IPS-18c (cell line): ENCODE results near the gene WEE2.

Experiments used
- H3K4me3 ChIP-seq: 2 replicates; pipeline ENCODE4 v1.7.0; 2013; ENCODE audit warnings: low read depth, mild to moderate bottlenecking, low read length, moderate library complexity; ENCODE audit not compliant: insufficient read depth
- H3K9me3 ChIP-seq: one replicate; pipeline ENCODE4 v1.6.1; 2013; ENCODE audit warnings: mild to moderate bottlenecking, low read length, moderate library complexity; ENCODE audit not compliant: control insufficient read depth, insufficient read depth

The WEE2 gene

DNA sequence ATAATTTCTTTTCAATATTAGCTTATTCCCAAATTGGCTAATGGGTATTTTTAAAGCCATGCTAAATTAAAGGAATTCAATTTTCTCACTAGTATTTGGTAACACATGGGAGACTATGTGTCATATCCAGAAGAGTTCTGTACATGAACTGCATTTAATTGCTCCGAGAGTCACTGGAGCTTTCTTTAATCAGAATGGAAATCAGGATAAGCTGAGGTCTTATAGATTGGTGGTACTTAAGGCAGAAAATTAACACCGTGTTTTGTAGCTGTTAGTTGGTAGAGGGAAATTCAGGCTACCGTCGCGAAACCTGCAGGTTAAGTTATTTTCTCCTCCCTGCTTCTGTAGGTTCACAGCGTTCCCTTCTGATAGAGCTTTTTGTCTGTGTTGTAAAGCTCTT is at the start of gene WEE2:
Gene WEE2, plus strand, starts transcription at position 3 of the 400 bp plus-strand sequence. CDS start 406 bp downstream, outside the sequence.
- H3K4me3 ChIP-seq, result no peak within 1 kb of the TSS

GRCh38 chr7:141659501-141659900 is 48.7 kb upstream of the WEE2 start:
- H3K9me3 ChIP-seq, result no peaks in the 10 kb centered on the region
- no peak overlapping the region for H3K4me3 ChIP-seq

More for the DNA sequence above, at the start of gene WEE2:
- H3K9me3 ChIP-seq, result no peaks in the 10 kb centered on the region

GRCh38 chr7:141660259-141660658 is 47.9 kb upstream of the WEE2 start:
- H3K4me3 ChIP-seq, result no peak overlapping the region
- H3K9me3 ChIP-seq, result no peaks in the 10 kb centered on the region

GRCh38 chr7:141663081-141663849 is 44.9 kb upstream of the WEE2 start:
- Histone ChIP-seq H3K4me3 (no peak overlapping the region), H3K9me3 (no peaks in the 10 kb centered on the region)

DNA sequence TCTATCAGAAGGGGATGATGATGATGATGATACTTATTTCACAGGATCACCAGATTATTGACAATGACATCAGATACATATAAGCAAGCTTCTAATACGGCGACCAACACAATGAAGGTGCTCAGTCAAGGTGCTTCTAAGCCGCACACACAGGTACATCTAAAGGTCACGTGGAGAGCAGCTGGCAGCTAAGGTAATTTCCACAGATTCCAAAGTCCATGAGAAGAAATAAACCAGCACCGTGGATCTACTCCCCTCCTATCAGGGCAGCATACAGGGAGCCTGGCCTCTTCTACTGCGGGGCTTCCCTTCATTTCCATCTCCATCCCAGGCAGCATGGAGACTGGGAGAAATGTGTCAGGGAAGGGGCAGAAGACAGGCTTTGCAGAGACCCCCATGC is 43.7 kb upstream of the WEE2 start:
- H3K9me3 ChIP-seq, result no peaks in the 10 kb centered on the region
- no peak overlapping the region for H3K4me3 ChIP-seq

DNA sequence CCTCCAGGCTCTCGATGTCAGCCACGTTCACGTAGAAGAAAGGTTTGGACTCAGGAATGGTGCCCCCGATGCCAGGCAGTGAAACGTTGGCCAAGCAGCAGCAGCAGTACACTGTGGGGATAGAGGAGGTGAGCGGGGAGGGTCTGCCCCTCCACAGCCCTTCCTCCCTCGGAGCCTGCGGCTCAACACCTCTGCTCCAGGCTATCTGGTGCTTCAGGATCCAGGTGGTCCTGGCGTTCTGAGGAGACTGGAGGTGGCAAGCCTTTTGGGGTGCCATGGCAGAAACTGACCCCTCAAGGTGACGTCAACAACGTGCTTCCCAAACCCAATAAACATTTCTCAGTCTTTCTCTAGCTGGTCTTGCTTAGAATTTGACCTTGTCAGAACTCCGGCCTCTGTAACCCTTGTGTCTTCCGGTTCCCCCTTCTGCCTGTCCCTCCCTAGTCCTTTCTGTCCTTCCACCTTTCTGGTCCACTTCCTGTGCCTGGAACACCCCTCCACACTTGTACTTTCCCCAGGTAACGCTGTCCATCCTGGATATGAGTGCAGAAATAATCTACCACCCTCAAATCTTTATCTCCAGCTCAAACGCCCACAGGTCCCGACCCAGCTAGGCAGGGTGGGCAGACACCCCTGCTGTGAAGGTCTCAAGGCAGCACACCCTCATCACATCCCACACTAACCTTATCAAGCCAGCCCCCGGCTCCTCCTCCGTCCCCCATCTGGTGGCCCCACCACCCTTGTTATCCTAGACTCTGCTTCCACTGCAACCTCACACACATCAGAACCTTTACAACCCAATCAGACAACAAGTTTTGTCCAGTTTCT is 42.7 kb upstream of the WEE2 start:
- H3K4me3 ChIP-seq, result no peak overlapping the region
- H3K9me3 ChIP-seq, result no peaks in the 10 kb centered on the region

DNA sequence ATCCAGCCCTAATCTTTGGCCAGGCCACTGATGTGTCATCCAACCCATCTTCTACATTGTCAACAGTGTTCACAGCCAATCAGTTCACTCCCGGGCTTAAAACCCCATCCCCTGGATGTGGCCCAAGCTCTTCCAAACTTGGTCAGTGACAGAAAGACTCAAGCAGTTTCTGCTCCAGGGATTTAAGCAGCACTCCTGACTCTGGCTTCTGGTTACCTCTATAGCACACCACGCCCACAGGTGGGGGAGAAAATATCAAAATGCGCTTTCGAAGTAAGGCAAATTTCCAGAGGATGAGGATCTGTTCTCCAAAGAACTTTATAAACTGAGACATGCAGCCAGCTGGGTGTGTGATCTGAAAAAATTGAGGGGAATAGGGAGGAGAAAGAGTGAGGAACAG is 42.1 kb upstream of the WEE2 start:
- no peak overlapping the region for H3K4me3 ChIP-seq
- no peaks in the 10 kb centered on the region for H3K9me3 ChIP-seq

DNA sequence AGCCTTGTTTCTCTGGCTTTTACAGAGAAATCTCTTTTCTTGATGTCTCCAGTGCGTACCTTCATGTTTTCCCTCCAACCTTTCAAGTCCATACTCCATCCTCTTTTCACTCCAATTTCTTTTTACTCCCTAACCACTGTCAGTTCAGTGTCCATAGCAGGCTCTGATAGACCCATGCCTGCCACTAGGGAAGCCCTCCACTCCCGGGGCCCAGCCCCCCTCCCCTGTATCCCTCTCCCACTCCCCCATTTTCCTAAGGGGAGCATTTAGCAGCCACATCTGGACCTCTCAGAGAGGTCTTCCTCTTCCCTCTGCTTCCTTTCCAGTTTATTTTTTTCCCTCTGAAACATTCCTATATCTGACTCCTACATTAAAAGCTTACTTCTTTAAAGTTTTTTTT is 39.3 kb upstream of the WEE2 start:
- Histone ChIP-seq H3K4me3 (no peak overlapping the region), H3K9me3 (peaks cover 2% of the 10 kb centered on the region)

GRCh38 chr7:141671705-141672496 is 36.3 kb upstream of the WEE2 start:
- Histone ChIP-seq H3K9me3 (peaks cover 2% of the 10 kb centered on the region), H3K4me3 (no peak overlapping the region)

GRCh38 chr7:141673346-141673745 is 34.8 kb upstream of the WEE2 start:
- H3K9me3 ChIP-seq, result peaks cover 2% of the 10 kb centered on the region
- H3K4me3 ChIP-seq, result no peak overlapping the region

- Histone ChIP-seq H3K4me3 (no peak overlapping the region), H3K9me3 (peaks cover 2% of the 10 kb centered on the region)
Observed at GRCh38 chr7:141674171-141674671, 33.9 kb upstream of the WEE2 start.

DNA sequence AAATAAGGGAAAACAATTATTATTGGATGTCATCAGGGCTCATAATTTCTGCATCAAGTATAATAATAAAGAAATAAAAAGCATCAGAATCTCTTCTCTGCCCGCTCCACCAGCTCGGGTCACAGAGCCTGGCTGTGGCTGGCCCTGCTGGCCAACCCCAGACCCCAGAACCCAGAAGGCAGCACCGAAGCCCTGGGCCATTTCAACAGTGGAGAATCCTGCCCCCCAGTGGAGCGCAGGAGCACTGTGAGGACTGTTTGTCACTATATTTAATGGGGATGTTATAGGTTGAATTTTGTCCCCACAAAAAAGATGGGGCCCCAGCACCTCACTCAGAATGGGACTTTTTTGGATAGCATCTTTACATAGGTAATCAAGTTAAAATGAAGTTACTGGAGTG is 33.5 kb upstream of the WEE2 start:
- H3K9me3 ChIP-seq, result peaks cover 2% of the 10 kb centered on the region
- no peak overlapping the region for H3K4me3 ChIP-seq

DNA sequence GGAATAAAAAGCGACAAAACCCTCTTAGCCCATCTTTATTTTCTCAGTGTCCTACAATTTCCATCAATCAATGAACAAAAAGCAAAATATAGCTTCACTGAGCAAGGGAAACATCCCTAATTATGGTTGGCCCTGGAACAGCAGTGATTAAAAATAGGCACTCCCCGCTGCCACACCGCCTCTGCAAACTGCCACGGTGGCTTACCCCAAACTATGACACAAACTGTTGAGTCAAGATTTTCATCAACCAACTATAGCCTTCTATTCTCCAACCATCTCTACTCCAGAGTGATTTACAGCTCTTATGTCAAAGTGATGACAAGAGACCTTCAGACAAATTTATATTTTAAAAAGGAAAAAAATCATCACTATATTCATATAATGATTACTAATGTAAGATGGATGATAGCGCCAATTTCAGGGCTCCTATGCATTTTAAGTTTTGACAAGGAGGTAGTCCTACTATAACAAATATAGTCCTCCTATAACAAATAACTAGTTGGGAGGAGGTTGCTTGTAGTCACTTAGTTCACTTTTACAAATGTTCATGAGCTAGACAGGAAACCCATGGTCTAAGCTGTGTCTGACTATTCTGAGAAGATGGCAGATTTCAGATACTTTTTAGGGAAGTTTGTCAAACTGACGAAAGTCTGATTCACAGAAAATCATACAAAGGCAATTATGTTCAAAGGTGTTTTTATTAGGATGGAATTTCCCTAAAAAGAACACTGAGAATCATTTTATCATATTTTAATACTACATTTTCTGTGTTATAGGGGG is 32.5 kb upstream of the WEE2 start:
- Histone ChIP-seq H3K4me3 (no peak overlapping the region), H3K9me3 (peaks cover 2% of the 10 kb centered on the region)

- Histone ChIP-seq H3K4me3 (no peak overlapping the region), H3K9me3 (peaks cover 2% of the 10 kb centered on the region)
Observed at GRCh38 chr7:141676618-141677017, 31.5 kb upstream of the WEE2 start.

GRCh38 chr7:141679014-141679413 is 29.1 kb upstream of the WEE2 start:
- Histone ChIP-seq H3K9me3 (no peaks in the 10 kb centered on the region), H3K4me3 (no peak overlapping the region)

DNA sequence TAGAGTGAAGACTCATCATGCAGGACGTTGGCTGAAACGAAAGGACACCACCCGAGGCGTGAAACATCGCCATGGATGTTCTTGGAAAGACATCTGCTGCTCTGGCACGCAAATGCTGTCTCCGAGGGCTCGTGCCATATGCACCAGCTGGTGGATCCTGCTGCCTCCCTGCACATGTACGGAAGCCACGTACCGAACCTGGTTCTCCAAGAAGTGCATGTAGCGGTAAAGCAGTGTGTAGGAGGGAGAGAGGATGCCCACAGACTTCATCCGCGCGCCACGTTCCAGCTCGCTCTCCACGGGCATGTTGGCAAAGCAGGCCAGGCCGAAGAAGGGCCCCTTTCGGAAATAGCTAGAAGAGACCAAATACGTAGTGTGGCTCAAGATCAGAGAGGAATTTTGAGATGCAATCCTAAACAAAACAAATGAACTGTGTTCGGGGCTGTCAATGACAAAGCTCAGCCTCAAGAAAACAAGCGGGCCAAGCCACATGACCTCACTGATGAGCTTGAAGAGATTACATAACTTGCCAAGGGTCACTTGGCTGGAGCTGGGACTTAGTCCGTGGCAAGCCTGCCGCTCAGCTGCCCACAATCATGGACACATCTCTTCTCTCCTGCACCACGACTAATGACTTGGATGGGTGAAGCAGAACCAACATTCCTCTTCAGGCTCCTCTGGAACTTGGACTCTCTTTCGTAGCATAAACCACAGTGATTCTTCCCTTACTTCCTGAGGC is 22.7 kb upstream of the WEE2 start:
- H3K4me3 ChIP-seq, result no peak overlapping the region
- no peaks in the 10 kb centered on the region for H3K9me3 ChIP-seq
